ENCODE results near the gene TMEM165. TPM values are rescaled to one million over a fixed set of nuclear protein-coding genes. Genes with fewer than 3 reads are reported as not detected.

The TMEM165 gene
- 109 and 134 TPM in 2 replicates for total RNA-seq

GRCh38 chr4:55395529-55396307 is at the start of gene TMEM165:
TSS of gene TMEM165 (plus strand) at chr4:55395957. CDS start at chr4:55396190, 233 bp downstream.

GRCh38 chr4:55345980-55346850 is 49.5 kb upstream of the TMEM165 start, which contains the start of gene SRD5A3:
TSS of gene SRD5A3 (plus strand) at chr4:55346242. CDS start at chr4:55346337, 95 bp downstream.

Other genes starting within 250 kb of the TMEM165 start
- gene SRD5A3, start 49.7 kb upstream of the TMEM165 start, total RNA-seq = 12.8 and 17.4 TPM in 2 replicates
- gene CLOCK, start 151.0 kb downstream of the TMEM165 start, total RNA-seq = 13.7 and 19.1 TPM in 2 replicates
- gene PDCL2, start 196.3 kb downstream of the TMEM165 start, total RNA-seq = not detected in 2 replicates
- not detected in 2 replicates for gene NMU, start 240.3 kb downstream of the TMEM165 start, total RNA-seq